ENCODE measurements around the gene KDSR.

GRCh38 chr18:63302636-63303405 lies 64.2 kb downstream of the KDSR start:
- TF ChIP-seq TAF1 (IDR thresholded peaks at IDR 0.05; ENCODE audit: low read depth) (no peak), EZH2 (IDR thresholded peaks at IDR 0.05; ENCODE audit: borderline replicate concordance, insufficient read depth, low read length, poor library complexity, severe bottlenecking) (no peak)
